K562 (cell line): ENCODE measurements around the gene RNASE13. TPM values are rescaled to one million over a fixed set of nuclear protein-coding genes. Genes with fewer than 3 reads are reported as not detected.

ENCODE experiments used
- CCNT2 ChIP-seq: IDR thresholded peaks from 2 replicates; pipeline ENCODE4 v1.6.1; 2011; ENCODE audit warnings: borderline replicate concordance, low read depth, mild to moderate bottlenecking, moderate library complexity, mixed read lengths, low read length; ENCODE audit not compliant: insufficient read length; ENCODE audit errors: extremely low read depth
- CREM ChIP-seq: IDR thresholded peaks from 2 replicates; pipeline ENCODE4 v1.6.1; 2014; ENCODE audit warnings: antibody characterized with exemption, low read depth
- HLTF ChIP-seq: fragments of 450-650 bp; IDR thresholded peaks from 2 replicates; pipeline ENCODE4 v1.6.1; 2016
- ZNF311 ChIP-seq: fragments of 250-450 bp; sonication (Bioruptor Pico); IDR thresholded peaks from 2 replicates; pipeline ENCODE4 v1.4.0; 2020; ENCODE audit warnings: mild to moderate bottlenecking, moderate library complexity
- ZNF551 ChIP-seq: fragments of 250-450 bp; sonication (Bioruptor Pico); IDR thresholded peaks from 2 replicates; pipeline ENCODE4 v1.5.0; 2021; ENCODE audit warnings: mild to moderate bottlenecking, moderate library complexity
- polyA plus RNA-seq, 8 experiments: library from polyadenylated mRNA; depleted of rRNA in 4 of 8; stranded (reverse) in 5 of 8; unstranded in 3 of 8; fragments of >200 nt; fragmentation: Nextera tagmentation in 2 of 8; fragmentation: Illumina TruSeq in 1 of 8; extraction: Ambion mirVana in 2 of 8; extraction: Trizol in 1 of 8; gene quantifications; 2 replicates each; pipeline versions ENCODE4 v1.2.1 to v1.2.3, GENCODE V29; 2011 to 2014; ENCODE audit warnings: inconsistent platforms in 1 of 8, missing spikeins in 1 of 8
- total RNA-seq, 7 experiments: library from RNA; depleted of rRNA in 6 of 7; stranded (reverse); fragments of >200 nt in 6 of 7; fragmentation: Illumina TruSeq in 2 of 7; extraction: Trizol in 2 of 7; gene quantifications; 2 replicates each; pipeline versions ENCODE4 v1.2.1 to v1.2.3, GENCODE V29; 2011 to 2021; ENCODE audit warnings: low replicate concordance in 1 of 7
- TF ChIP-seq, protein P1 (sequence below), 2 experiments: IDR thresholded peaks; 2 replicates each; pipeline ENCODE4 v1.6.1; 2011; ENCODE audit warnings: borderline replicate concordance in 1 of 2, control low read depth in 1 of 2, low read depth in 1 of 2, low read length in 1 of 2, mild to moderate bottlenecking in 1 of 2, mixed read lengths in 1 of 2, moderate library complexity in 1 of 2; ENCODE audit not compliant: insufficient read depth in 1 of 2, insufficient read length in 1 of 2, poor library complexity in 1 of 2, severe bottlenecking in 1 of 2; ENCODE audit errors: extremely low read depth in 1 of 2
- TF ChIP-seq, protein P2 (sequence below): fragments of 150-350 bp; IDR thresholded peaks from 2 replicates; pipeline ENCODE4 v1.6.1; 2014; ENCODE audit warnings: low read depth, mild to moderate bottlenecking, low read length, borderline replicate concordance
- TF ChIP-seq, protein P3 (sequence below), 2 experiments: fragments of 450-650 bp; conservative IDR thresholded peaks; 2 replicates each; pipeline ENCODE4 v1.6.1; 2017; ENCODE audit warnings: mild to moderate bottlenecking in 2 of 2, moderate library complexity in 2 of 2
- TF ChIP-seq, protein P4 (sequence below): fragments of 450-650 bp; IDR thresholded peaks from 2 replicates; pipeline ENCODE4 v1.6.1; 2016

RNASE13 gene
- total and polyA plus RNA-seq, 9 of the 15 experiments (the other 6 are each of a cell fraction or from before 2014, with no cell fraction given): not detected

DNA sequence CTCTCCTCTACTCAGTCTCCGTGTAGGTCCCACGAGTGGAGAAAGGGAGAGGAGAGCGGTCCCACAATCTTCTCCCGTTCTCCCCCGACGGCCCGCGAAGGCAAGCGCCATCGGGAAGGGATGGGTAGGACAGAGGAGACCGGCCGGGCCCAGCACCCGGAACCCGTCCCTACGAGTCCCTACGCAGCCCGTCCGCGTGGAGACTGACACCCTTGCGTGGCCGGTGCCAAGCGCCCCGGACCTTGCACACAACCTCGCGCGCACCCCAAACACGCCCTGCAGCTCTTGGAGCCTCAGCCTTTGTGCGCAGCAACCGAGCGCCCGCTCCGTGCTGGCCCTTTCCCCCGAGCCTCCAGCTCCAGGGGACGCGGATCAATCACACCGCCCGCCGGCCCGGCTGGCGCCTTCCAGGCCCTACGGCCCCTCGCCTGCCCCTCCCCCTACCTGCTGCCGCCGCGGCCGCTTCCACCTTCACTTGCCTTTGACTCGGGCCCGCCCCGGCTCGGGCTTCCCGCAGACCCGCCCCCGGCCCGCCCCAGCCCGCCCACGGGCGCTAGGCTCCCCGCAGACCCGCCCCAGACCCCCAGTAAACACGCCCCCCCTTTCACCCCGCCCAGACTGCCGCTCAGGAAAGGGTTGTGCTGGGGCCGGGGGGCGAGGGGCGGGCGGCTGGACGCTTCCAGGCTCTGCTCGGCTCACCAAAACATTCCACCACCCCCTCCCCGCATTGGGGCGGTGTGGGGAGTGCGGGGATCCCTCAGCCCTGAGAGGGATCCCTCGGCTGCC is 9.8 kb downstream of the RNASE13 start, which contains the start of gene NDRG2 (continued):
- TF ChIP-seq, protein P1, sequence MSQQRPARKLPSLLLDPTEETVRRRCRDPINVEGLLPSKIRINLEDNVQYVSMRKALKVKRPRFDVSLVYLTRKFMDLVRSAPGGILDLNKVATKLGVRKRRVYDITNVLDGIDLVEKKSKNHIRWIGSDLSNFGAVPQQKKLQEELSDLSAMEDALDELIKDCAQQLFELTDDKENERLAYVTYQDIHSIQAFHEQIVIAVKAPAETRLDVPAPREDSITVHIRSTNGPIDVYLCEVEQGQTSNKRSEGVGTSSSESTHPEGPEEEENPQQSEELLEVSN (IDR thresholded peaks at IDR 0.05; ENCODE audit: borderline replicate concordance in 1 of 2, extremely low read depth in 1 of 2, insufficient read depth in 1 of 2, insufficient read length in 1 of 2, low read depth in 1 of 2, low read length in 1 of 2, poor library complexity in 1 of 2, severe bottlenecking in 1 of 2): peak in 1 of 2 experiments; percentile 42
- TF ChIP-seq CCNT2: peak; percentile 24
- TF ChIP-seq HLTF: no peak
- TF ChIP-seq, protein P2, sequence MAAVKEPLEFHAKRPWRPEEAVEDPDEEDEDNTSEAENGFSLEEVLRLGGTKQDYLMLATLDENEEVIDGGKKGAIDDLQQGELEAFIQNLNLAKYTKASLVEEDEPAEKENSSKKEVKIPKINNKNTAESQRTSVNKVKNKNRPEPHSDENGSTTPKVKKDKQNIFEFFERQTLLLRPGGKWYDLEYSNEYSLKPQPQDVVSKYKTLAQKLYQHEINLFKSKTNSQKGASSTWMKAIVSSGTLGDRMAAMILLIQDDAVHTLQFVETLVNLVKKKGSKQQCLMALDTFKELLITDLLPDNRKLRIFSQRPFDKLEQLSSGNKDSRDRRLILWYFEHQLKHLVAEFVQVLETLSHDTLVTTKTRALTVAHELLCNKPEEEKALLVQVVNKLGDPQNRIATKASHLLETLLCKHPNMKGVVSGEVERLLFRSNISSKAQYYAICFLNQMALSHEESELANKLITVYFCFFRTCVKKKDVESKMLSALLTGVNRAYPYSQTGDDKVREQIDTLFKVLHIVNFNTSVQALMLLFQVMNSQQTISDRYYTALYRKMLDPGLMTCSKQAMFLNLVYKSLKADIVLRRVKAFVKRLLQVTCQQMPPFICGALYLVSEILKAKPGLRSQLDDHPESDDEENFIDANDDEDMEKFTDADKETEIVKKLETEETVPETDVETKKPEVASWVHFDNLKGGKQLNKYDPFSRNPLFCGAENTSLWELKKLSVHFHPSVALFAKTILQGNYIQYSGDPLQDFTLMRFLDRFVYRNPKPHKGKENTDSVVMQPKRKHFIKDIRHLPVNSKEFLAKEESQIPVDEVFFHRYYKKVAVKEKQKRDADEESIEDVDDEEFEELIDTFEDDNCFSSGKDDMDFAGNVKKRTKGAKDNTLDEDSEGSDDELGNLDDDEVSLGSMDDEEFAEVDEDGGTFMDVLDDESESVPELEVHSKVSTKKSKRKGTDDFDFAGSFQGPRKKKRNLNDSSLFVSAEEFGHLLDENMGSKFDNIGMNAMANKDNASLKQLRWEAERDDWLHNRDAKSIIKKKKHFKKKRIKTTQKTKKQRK: no peak
- TF ChIP-seq ZNF551 (CRISPR knock-in tag): no peak
- TF ChIP-seq, protein P3, sequence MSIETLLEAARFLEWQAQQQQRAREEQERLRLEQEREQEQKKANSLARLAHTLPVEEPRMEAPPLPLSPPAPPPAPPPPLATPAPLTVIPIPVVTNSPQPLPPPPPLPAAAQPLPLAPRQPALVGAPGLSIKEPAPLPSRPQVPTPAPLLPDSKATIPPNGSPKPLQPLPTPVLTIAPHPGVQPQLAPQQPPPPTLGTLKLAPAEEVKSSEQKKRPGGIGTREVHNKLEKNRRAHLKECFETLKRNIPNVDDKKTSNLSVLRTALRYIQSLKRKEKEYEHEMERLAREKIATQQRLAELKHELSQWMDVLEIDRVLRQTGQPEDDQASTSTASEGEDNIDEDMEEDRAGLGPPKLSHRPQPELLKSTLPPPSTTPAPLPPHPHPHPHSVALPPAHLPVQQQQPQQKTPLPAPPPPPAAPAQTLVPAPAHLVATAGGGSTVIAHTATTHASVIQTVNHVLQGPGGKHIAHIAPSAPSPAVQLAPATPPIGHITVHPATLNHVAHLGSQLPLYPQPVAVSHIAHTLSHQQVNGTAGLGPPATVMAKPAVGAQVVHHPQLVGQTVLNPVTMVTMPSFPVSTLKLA (conservative IDR thresholded peaks at IDR 0.05): peak in 1 of 2 experiments; percentile 52; a peak in 1 of 4 replicates
- no peak for TF ChIP-seq CREM
- TF ChIP-seq, protein P4, sequence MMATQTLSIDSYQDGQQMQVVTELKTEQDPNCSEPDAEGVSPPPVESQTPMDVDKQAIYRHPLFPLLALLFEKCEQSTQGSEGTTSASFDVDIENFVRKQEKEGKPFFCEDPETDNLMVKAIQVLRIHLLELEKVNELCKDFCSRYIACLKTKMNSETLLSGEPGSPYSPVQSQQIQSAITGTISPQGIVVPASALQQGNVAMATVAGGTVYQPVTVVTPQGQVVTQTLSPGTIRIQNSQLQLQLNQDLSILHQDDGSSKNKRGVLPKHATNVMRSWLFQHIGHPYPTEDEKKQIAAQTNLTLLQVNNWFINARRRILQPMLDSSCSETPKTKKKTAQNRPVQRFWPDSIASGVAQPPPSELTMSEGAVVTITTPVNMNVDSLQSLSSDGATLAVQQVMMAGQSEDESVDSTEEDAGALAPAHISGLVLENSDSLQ: 0 out of 2 replicates have a peak, but pooled peaks have one; percentile 9
- TF ChIP-seq ZNF311 (CRISPR knock-in tag): no peak
